K562 (cell line): Measurements from ENCODE around the gene RNU6-9. TPM values are rescaled to one million over a fixed set of nuclear protein-coding genes. Genes with fewer than 3 reads are reported as not detected.

Experiments used
- ATAC-seq: fragments of 200-7000 bp; cut with Tn5 transposase; 3 replicates; pipeline ENCODE4 v1.9.1; 2020; ENCODE audit warnings: moderate library complexity
- BruUV-seq: library from RNA; stranded (reverse); fragments of 400-500 nt; replicated peaks from 2 replicates; lab custom pipeline; 2021; lab: Mats Ljungman, UMichigan
- CTCF ChIA-PET: fragments of 300-600 bp; formaldehyde crosslinking; extraction: SDS; loops from one replicate; lab custom pipeline; 2021; ENCODE audit warnings: low intra/inter-chr PET ratio; lab: Yijun Ruan, JAX
- POLR2A ChIA-PET: fragments of 300-600, 350-650 bp; sonication (Branson Sonifier 250); formaldehyde crosslinking; extraction: SDS; loops from one replicate; lab custom pipeline; 2021; ENCODE audit warnings: antibody characterized with exemption, inconsistent platforms; lab: Yijun Ruan, JAX
- DNase-seq, 4 experiments: peaks; one replicate each; pipeline versions ENCODE4 v3.0.0 to v3.0.0-alpha.2; 2011 to 2018; ENCODE audit warnings: low spot score in 3 of 4, mixed read lengths in 3 of 4; ENCODE audit errors: extremely low read depth in 1 of 4
- FAIRE-seq: peaks from 2 replicates; lab custom pipeline; 2011; peaks lifted over from hg19 to GRCh38; lab: Jason Lieb, UNC
- H2AFZ ChIP-seq: 2 replicates; pipeline ENCODE4 v1.6.0; 2011; ENCODE audit warnings: low read depth, low read length, control low read depth, inconsistent platforms
- H3K27ac ChIP-seq: fragments of 200-600 bp; 3 replicates; pipeline ENCODE4 v1.8.0; 2011; ENCODE audit warnings: low read depth, mild to moderate bottlenecking, control low read depth, inconsistent platforms, low read length, moderate library complexity, mixed read lengths; ENCODE audit errors: extremely low read depth
- H3K27me3 ChIP-seq, 2 experiments: fragments of 300-600 bp in 1 of 2; 2 replicates in 1 of 2; 3 replicates in 1 of 2; pipeline versions ENCODE4 v1.6.0 to v1.8.0; 2011; ENCODE audit warnings: inconsistent platforms in 2 of 2, low read length in 2 of 2, mild to moderate bottlenecking in 1 of 2, mixed read lengths in 1 of 2, moderate library complexity in 1 of 2; ENCODE audit not compliant: control insufficient read depth in 2 of 2, insufficient read depth in 2 of 2
- H3K36me3 ChIP-seq: fragments of 300-600 bp; 3 replicates; pipeline ENCODE4 v1.8.0; 2011; ENCODE audit warnings: mild to moderate bottlenecking, low read length, inconsistent platforms; ENCODE audit not compliant: control insufficient read depth, insufficient read depth
- H3K4me1 ChIP-seq, 2 experiments: fragments of 200-600 bp in 1 of 2; replicated peaks in 1 of 2; 2 replicates in 1 of 2; 3 replicates in 1 of 2; pipeline versions ENCODE4 v1.5.1 to v1.8.0; 2011; ENCODE audit warnings: inconsistent platforms in 2 of 2, low read length in 2 of 2, mild to moderate bottlenecking in 1 of 2, mixed read lengths in 1 of 2, moderate library complexity in 1 of 2; ENCODE audit not compliant: control insufficient read depth in 2 of 2, insufficient read depth in 2 of 2
- H3K4me2 ChIP-seq: 2 replicates; pipeline ENCODE4 v1.6.1; 2011; ENCODE audit warnings: low read length, control low read depth, inconsistent platforms, mixed read lengths; ENCODE audit not compliant: insufficient read depth
- H3K4me3 ChIP-seq: fragments of 200-600 bp; sonication (generic), shearing (Covaris generic); 2 replicates; pipeline ENCODE4 v1.5.1; 2016; ENCODE audit warnings: control low read depth, inconsistent platforms
- H3K79me2 ChIP-seq: fragments of 200-600 bp; 3 replicates; pipeline ENCODE4 v1.8.0; 2011; ENCODE audit warnings: low read length, inconsistent platforms; ENCODE audit not compliant: control insufficient read depth, insufficient read depth
- H3K9ac ChIP-seq, 2 experiments: 2 replicates each; pipeline versions ENCODE4 v1.6.0 to v1.6.1; 2011; ENCODE audit warnings: low read depth in 2 of 2, low read length in 2 of 2, control low read depth in 1 of 2, inconsistent platforms in 1 of 2, mild to moderate bottlenecking in 1 of 2, mixed read lengths in 1 of 2; ENCODE audit not compliant: insufficient read depth in 1 of 2
- H3K9me1 ChIP-seq: one replicate; pipeline ENCODE4 v1.6.0; 2011; ENCODE audit warnings: inconsistent platforms, mild to moderate bottlenecking, low read length, moderate library complexity; ENCODE audit not compliant: control insufficient read depth, insufficient read depth
- H3K9me3 ChIP-seq: replicated peaks from 2 replicates; pipeline ENCODE4 v1.5.1; 2011; ENCODE audit warnings: low read depth, low read length, inconsistent platforms; ENCODE audit not compliant: control insufficient read depth, insufficient read depth
- H4K20me1 ChIP-seq: replicated peaks from 2 replicates; pipeline ENCODE4 v1.6.1; 2011; ENCODE audit warnings: low read length, inconsistent platforms, mixed read lengths; ENCODE audit not compliant: control insufficient read depth, insufficient read depth
- BCOR ChIP-seq: fragments of 450-650 bp; IDR thresholded peaks from 2 replicates; pipeline ENCODE4 v1.6.1; 2016
- E2F5 ChIP-seq: sonication (generic); formaldehyde crosslinking; IDR thresholded peaks from 2 replicates; pipeline ENCODE4 v1.8.0; 2022; ENCODE audit warnings: mild to moderate bottlenecking, missing genetic modification reagents
- HDAC2 ChIP-seq: fragments of 450-650 bp; IDR thresholded peaks from 2 replicates; pipeline ENCODE4 v1.6.1; 2016; ENCODE audit warnings: mild to moderate bottlenecking
- MCM5 ChIP-seq: fragments of 450-650 bp; IDR thresholded peaks from 2 replicates; pipeline ENCODE4 v1.6.1; 2016; ENCODE audit warnings: low read depth
- RBM25 ChIP-seq: fragments of 200-400 bp; formaldehyde crosslinking; IDR thresholded peaks from 2 replicates; pipeline ENCODE4 v1.6.1; 2018; ENCODE audit warnings: low read length, low read depth, moderate library complexity; ENCODE audit not compliant: severe bottlenecking
- ZNF121 ChIP-seq: sonication (generic); formaldehyde crosslinking; conservative IDR thresholded peaks from 2 replicates; pipeline ENCODE4 v1.8.0; 2022; ENCODE audit warnings: missing genetic modification reagents
- WGBS: fragments of 100-300 bp; shearing (Covaris generic); methylation state at CpG from one replicate; pipeline ENCODE4 v1.1.6; 2016; ENCODE audit warnings: low coverage, mixed read lengths; ENCODE audit not compliant: insufficient coverage; ENCODE audit errors: missing lambda C conversion rate; 5-methylcytosine and 5-hydroxymethylcytosine counted together
- in situ Hi-C: fragments of 300-500 bp; cut with MboI; formaldehyde crosslinking; loops from 4 replicates; pipeline ENCODE4 v1.15.0; 2018; ENCODE audit warnings: inconsistent platforms, mixed read lengths
- intact Hi-C: fragments of 100-400 bp; cut with micrococcal nuclease; formaldehyde crosslinking; loops from 2 replicates; pipeline ENCODE4 v1.14.2; 2022
- polyA plus RNA-seq, 8 experiments: library from polyadenylated mRNA; depleted of rRNA in 4 of 8; stranded (reverse) in 5 of 8; unstranded in 3 of 8; fragments of >200 nt; fragmentation: Nextera tagmentation in 2 of 8; fragmentation: Illumina TruSeq in 1 of 8; extraction: Ambion mirVana in 2 of 8; extraction: Trizol in 1 of 8; gene quantifications; 2 replicates each; pipeline versions ENCODE4 v1.2.1 to v1.2.3, GENCODE V29; 2011 to 2014; ENCODE audit warnings: inconsistent platforms in 1 of 8, missing spikeins in 1 of 8
- total RNA-seq, 7 experiments: library from RNA; depleted of rRNA in 6 of 7; stranded (reverse); fragments of >200 nt in 6 of 7; fragmentation: Illumina TruSeq in 2 of 7; extraction: Trizol in 2 of 7; gene quantifications; 2 replicates each; pipeline versions ENCODE4 v1.2.1 to v1.2.3, GENCODE V29; 2011 to 2021; ENCODE audit warnings: low replicate concordance in 1 of 7

Gene RNU6-9
- total and polyA plus RNA-seq, 9 of the 15 experiments (the other 6 are each of a cell fraction or from before 2014, with no cell fraction given) = not detected

DNA sequence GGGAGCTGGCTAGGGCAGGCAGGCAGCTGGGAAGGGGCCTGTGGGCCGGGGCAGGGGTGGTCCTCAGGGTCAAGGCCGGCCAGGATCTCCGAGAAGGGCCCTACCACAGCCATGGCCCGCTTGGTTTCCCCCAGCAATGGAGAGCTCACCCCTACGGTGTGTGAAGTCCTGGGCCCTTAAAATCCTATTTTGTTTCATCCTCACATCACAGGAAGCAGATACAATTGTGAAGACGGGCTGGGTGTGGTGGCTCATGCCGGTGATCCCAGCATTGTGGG is 8.7 kb downstream of the RNU6-9 start:
- TF ChIP-seq BCOR (peak; percentile 59; the same call in 1 of the 2 replicates), MCM5 (no peak), HDAC2 (0 out of 2 replicates have a peak, but pooled peaks have one; percentile 12), E2F5 (CRISPR knock-in tag) (no peak), RBM25 (peak; percentile 36), ZNF121 (CRISPR knock-in tag) (0 out of 2 replicates have a peak, but pooled peaks have one; percentile 20)
- Histone ChIP-seq H3K27me3 (no peaks in the 10 kb centered on the region), H2AFZ (no peak overlapping the region), H3K4me2 (no peak overlapping the region; the same call in 1 of the 2 replicates), H4K20me1 (peaks cover 12% of the 10 kb centered on the region), H3K9me3 (no peaks in the 10 kb centered on the region), H3K4me3 (no peak overlapping the region), H3K9me1 (peaks cover 5% of the 10 kb centered on the region), H3K9ac (peak overlapping the region in 1 of 2 experiments; percentile 77; a peak in 2 of 4 replicates), H3K4me1 (peaks cover 48 to 83% of the 10 kb centered on the region in 2 experiments), H3K36me3 (peaks cover 68% of the 10 kb centered on the region; the same call in 2 of the 3 replicates), H3K27ac (peak overlapping the region; percentile 55; the same call in 2 of the 3 replicates), H3K79me2 (peaks cover 67% of the 10 kb centered on the region)
- FAIRE-seq = no peak
- DNase-seq = no peak
- no peak for ATAC-seq
- BruUV-seq = no TSS peak
- in situ Hi-C loops = no loop called here
- 81% methylated on average over 6 of the region's 7 CpGs for WGBS
- CTCF ChIA-PET = interaction anchor here (0.6 kb wide), 1 partner anchor 99 kb away, joined by 3 read pairs; no protein-coding TSS in a partner anchor
- intact Hi-C loops = no loop called here
- POLR2A ChIA-PET = interaction anchor here (0.6 to 3.2 kb wide), 2 partner anchors 9 to 11 kb away, joined by 3 to 15 read pairs; partner anchors contain the start of genes MED16 and RNU6-9
